Measurements from ENCODE around the gene SGK2.

DNA sequence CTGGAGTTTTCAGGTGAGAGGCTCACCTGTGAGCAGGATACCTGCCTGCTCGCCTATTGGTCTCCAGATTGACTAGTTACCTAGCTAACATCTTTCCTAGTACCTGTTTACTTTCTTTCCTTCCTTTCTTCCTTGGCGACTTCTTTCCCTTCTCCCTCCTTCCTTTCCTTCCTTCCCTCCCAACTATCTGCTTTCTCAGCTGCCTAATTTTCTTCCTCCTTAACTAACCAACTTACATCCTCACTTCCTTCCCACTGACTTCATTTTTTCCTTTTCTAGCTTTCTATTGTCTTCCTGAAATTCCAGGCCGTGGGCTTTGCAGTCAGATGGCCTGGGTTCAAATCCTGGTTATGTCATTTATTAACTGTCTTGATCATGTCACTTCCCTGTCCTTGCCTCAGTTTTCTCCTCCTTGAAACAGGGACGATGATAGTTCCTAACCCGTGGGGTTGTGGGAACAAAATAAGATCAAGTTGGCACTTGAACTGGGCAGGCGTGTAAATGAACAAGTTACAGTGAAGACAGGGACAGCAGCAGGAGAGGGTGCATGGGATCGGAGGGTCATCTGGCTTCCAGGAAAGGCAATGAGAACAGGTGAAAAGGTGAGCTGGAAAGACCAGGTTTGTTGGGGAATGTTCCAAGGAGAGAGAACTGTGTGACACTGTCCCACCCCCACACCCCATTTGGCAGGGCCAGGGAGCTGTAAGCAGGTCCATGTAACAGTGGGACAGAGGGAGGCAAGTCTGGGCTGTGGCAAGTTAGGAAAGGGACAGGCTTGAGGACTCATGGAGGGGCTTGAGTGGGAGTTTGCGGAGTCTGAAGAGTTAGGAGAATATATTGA lies 540 bp downstream of the SGK2 start:
- TF ChIP-seq CTCF (IDR thresholded peaks at IDR 0.05) = no peak
- no peak for TF ChIP-seq POLR2AphosphoS5 (IDR thresholded peaks at IDR 0.05; ENCODE audit: low read depth, low read length)
- TF ChIP-seq SIN3A (IDR thresholded peaks at IDR 0.05; ENCODE audit: borderline replicate concordance, insufficient read depth, low read depth, low read length) = no peak
- no peak for TF ChIP-seq TCF7L2 (IDR thresholded peaks at IDR 0.05; ENCODE audit: low read depth, low read length)
